ENCODE results near the gene LRP6. TPM values are rescaled to one million over a fixed set of nuclear protein-coding genes. Genes with fewer than 3 reads are reported as not detected.

The LRP6 gene
- total RNA-seq, 1 experiment from 2014 or later = 22.0 TPM

GRCh38 chr12:12286441-12286840 lies 19.6 kb upstream of the LRP6 start:
- intact Hi-C loops (cut with micrococcal nuclease; ENCODE audit: unreplicated experiment) = no loop called here
- H3K4me3 ChIP-seq (ENCODE audit: low read depth in 2 of 2, low read length in 2 of 2) = no peak overlapping the region
- POLR2A ChIA-PET = no interaction called here
- CTCF ChIA-PET = no interaction called here
- no peaks in the 10 kb centered on the region for H3K9me3 ChIP-seq (ENCODE audit: control insufficient read depth, insufficient read depth, low read depth, low read length)
- ATAC-seq (no peak), DNase-seq (ENCODE audit: low read depth, low spot score) (no peak)
- no peaks in the 10 kb centered on the region for H3K27me3 ChIP-seq (ENCODE audit: control insufficient read depth, insufficient read depth, low read length)
- in situ Hi-C loops (cut with HindIII; ENCODE audit: low pct_unique_long_range_greater_than_20kb, low sequenced_read_pairs) = no loop called here
- BruUV-seq (replicated peaks) = no TSS peak
- H3K27ac ChIP-seq (ENCODE audit: low read length) = no peak overlapping the region
- H3K36me3 ChIP-seq (ENCODE audit: control insufficient read depth, insufficient read depth, low read length) = no peaks in the 10 kb centered on the region
- H3K4me1 ChIP-seq (ENCODE audit: control insufficient read depth, insufficient read depth, low read length) = peaks cover 7% of the 10 kb centered on the region; the same call in 1 of the 2 replicates
- no peak for TF ChIP-seq SIN3A (IDR thresholded peaks at IDR 0.05; ENCODE audit: borderline replicate concordance, insufficient read depth, low read depth, low read length)
- no peak for TF ChIP-seq TCF7L2 (IDR thresholded peaks at IDR 0.05; ENCODE audit: low read depth, low read length)
- TF ChIP-seq, protein P1, sequence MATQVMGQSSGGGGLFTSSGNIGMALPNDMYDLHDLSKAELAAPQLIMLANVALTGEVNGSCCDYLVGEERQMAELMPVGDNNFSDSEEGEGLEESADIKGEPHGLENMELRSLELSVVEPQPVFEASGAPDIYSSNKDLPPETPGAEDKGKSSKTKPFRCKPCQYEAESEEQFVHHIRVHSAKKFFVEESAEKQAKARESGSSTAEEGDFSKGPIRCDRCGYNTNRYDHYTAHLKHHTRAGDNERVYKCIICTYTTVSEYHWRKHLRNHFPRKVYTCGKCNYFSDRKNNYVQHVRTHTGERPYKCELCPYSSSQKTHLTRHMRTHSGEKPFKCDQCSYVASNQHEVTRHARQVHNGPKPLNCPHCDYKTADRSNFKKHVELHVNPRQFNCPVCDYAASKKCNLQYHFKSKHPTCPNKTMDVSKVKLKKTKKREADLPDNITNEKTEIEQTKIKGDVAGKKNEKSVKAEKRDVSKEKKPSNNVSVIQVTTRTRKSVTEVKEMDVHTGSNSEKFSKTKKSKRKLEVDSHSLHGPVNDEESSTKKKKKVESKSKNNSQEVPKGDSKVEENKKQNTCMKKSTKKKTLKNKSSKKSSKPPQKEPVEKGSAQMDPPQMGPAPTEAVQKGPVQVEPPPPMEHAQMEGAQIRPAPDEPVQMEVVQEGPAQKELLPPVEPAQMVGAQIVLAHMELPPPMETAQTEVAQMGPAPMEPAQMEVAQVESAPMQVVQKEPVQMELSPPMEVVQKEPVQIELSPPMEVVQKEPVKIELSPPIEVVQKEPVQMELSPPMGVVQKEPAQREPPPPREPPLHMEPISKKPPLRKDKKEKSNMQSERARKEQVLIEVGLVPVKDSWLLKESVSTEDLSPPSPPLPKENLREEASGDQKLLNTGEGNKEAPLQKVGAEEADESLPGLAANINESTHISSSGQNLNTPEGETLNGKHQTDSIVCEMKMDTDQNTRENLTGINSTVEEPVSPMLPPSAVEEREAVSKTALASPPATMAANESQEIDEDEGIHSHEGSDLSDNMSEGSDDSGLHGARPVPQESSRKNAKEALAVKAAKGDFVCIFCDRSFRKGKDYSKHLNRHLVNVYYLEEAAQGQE (IDR thresholded peaks at IDR 0.05; ENCODE audit: insufficient read depth in 1 of 2, low read depth in 2 of 2, low read length in 1 of 2) = no peak
- TF ChIP-seq, protein P2, sequence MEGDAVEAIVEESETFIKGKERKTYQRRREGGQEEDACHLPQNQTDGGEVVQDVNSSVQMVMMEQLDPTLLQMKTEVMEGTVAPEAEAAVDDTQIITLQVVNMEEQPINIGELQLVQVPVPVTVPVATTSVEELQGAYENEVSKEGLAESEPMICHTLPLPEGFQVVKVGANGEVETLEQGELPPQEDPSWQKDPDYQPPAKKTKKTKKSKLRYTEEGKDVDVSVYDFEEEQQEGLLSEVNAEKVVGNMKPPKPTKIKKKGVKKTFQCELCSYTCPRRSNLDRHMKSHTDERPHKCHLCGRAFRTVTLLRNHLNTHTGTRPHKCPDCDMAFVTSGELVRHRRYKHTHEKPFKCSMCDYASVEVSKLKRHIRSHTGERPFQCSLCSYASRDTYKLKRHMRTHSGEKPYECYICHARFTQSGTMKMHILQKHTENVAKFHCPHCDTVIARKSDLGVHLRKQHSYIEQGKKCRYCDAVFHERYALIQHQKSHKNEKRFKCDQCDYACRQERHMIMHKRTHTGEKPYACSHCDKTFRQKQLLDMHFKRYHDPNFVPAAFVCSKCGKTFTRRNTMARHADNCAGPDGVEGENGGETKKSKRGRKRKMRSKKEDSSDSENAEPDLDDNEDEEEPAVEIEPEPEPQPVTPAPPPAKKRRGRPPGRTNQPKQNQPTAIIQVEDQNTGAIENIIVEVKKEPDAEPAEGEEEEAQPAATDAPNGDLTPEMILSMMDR (IDR thresholded peaks at IDR 0.05) = no peak
- no peak for TF ChIP-seq POLR2AphosphoS5 (IDR thresholded peaks at IDR 0.05; ENCODE audit: low read depth, low read length)

DNA sequence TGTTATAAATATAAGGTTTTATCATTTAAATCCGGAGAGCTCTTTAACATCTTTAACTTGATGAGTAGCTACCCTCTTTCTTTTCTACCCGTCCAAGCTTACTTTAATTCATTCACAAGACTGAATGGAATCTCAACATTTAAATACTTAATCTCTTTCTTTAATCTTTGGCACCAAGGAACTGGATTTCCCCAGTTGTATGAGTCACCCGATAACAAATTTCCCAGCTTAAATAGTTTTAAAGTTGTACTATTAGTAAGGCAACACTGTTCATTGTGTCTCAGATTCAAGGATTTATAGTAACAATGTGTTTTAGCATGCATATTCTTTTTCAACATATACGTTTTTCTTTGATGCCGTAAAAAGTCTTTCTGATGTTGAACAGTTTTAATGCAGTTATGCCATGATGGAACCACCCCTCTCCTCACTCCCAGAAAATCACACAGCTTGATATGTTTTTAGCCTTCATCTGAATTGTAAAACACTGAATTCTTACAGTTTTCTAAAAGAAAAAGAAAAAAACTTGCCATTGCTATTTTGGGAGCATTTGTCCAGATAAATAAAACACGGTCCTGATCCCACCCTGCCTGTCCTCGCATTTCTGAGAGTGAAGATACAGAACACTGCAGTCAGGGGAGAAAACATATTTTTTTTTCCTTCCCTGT lies 16.0 kb upstream of the LRP6 start:
- POLR2A ChIA-PET = interaction anchor here (0.6 kb wide), 1 partner anchor 14 kb away, joined by 8 read pairs; no protein-coding TSS in a partner anchor
- CTCF ChIA-PET = no interaction called here
- H3K27ac ChIP-seq (ENCODE audit: low read length) = no peak overlapping the region

More for the DNA sequence above, 16.0 kb upstream of the LRP6 start:
- Histone ChIP-seq H3K4me3 (ENCODE audit: low read depth in 2 of 2, low read length in 2 of 2) (no peak overlapping the region), H3K4me1 (ENCODE audit: control insufficient read depth, insufficient read depth, low read length) (peaks cover 7% of the 10 kb centered on the region; the same call in 1 of the 2 replicates), H3K27me3 (ENCODE audit: control insufficient read depth, insufficient read depth, low read length) (no peaks in the 10 kb centered on the region), H3K9me3 (ENCODE audit: control insufficient read depth, insufficient read depth, low read depth, low read length) (no peaks in the 10 kb centered on the region), H3K36me3 (ENCODE audit: control insufficient read depth, insufficient read depth, low read length) (no peaks in the 10 kb centered on the region)
- ATAC-seq = no peak
- no peak for DNase-seq (ENCODE audit: low read depth, low spot score)
- intact Hi-C loops (cut with micrococcal nuclease; ENCODE audit: unreplicated experiment) (no loop called here), in situ Hi-C loops (cut with HindIII; ENCODE audit: low pct_unique_long_range_greater_than_20kb, low sequenced_read_pairs) (no loop called here)
- BruUV-seq (replicated peaks) = no TSS peak
- TF ChIP-seq POLR2AphosphoS5 (IDR thresholded peaks at IDR 0.05; ENCODE audit: low read depth, low read length) (no peak), SIN3A (IDR thresholded peaks at IDR 0.05; ENCODE audit: borderline replicate concordance, insufficient read depth, low read depth, low read length) (no peak), TCF7L2 (IDR thresholded peaks at IDR 0.05; ENCODE audit: low read depth, low read length) (no peak)
- TF ChIP-seq, protein P1 (IDR thresholded peaks at IDR 0.05; ENCODE audit: insufficient read depth in 1 of 2, low read depth in 2 of 2, low read length in 1 of 2) = no peak
- TF ChIP-seq, protein P2 (IDR thresholded peaks at IDR 0.05) = no peak

Data from Panc1 (cell line).